Measurements from ENCODE around the gene SCYGR3.

The SCYGR3 gene
- 0 reads per million in 2 donors for total RNA-seq

- DNase-seq: no peak
Observed at GRCh38 chr2:227614740-227615139, at the start of gene SCYGR3. Gene SCYGR3 (minus strand): TSS chr2:227614840. CDS start chr2:227614840, 0 bp downstream.

- no peak for DNase-seq
Observed at GRCh38 chr2:227661827-227662226, 47.2 kb upstream of the SCYGR3 start.

GRCh38 chr2:227661025-227661649, 46.5 kb upstream of the SCYGR3 start:
- no peak for DNase-seq

- DNase-seq: no peak
Observed at GRCh38 chr2:227657199-227657845, 42.7 kb upstream of the SCYGR3 start.

- no peak for DNase-seq
Observed at GRCh38 chr2:227655454-227655853, 40.8 kb upstream of the SCYGR3 start.

GRCh38 chr2:227654426-227654825, 39.8 kb upstream of the SCYGR3 start:
- DNase-seq: no peak

- DNase-seq: no peak
Observed at GRCh38 chr2:227653419-227653818, 38.8 kb upstream of the SCYGR3 start.

- DNase-seq: no peak
Observed at GRCh38 chr2:227643990-227644551, 29.4 kb upstream of the SCYGR3 start.

- no peak for DNase-seq
Observed at GRCh38 chr2:227642656-227643055, 28.0 kb upstream of the SCYGR3 start.

- no peak for DNase-seq
Observed at GRCh38 chr2:227634201-227634600, 19.6 kb upstream of the SCYGR3 start.

- DNase-seq: no peak
Observed at GRCh38 chr2:227632827-227633226, 18.2 kb upstream of the SCYGR3 start.

GRCh38 chr2:227630322-227630721, 15.7 kb upstream of the SCYGR3 start:
- no peak for DNase-seq

GRCh38 chr2:227629435-227629834, 14.8 kb upstream of the SCYGR3 start:
- no peak for DNase-seq

- peak in 1 of 5 experiments; percentile 15 for DNase-seq
Observed at GRCh38 chr2:227627769-227628168, 13.1 kb upstream of the SCYGR3 start.

GRCh38 chr2:227626580-227627151, 12.0 kb upstream of the SCYGR3 start:
- no peak for DNase-seq

GRCh38 chr2:227625420-227625819, 10.8 kb upstream of the SCYGR3 start:
- DNase-seq: no peak

GRCh38 chr2:227623226-227623625, 8.6 kb upstream of the SCYGR3 start:
- DNase-seq: no peak

- no peak for DNase-seq
Observed at GRCh38 chr2:227617316-227618230, 2.9 kb upstream of the SCYGR3 start, which contains the start of gene SCYGR4. Gene SCYGR4 (plus strand): TSS chr2:227617498. CDS start chr2:227617498, 0 bp downstream.

- DNase-seq: no peak
Observed at GRCh38 chr2:227616631-227617030, 2.0 kb upstream of the SCYGR3 start.

GRCh38 chr2:227615906-227616305, 1.3 kb upstream of the SCYGR3 start:
- DNase-seq: no peak

GRCh38 chr2:227615181-227615580, 541 bp upstream of the SCYGR3 start:
- DNase-seq: no peak

GRCh38 chr2:227614246-227614645, 394 bp downstream of the SCYGR3 start:
- DNase-seq: no peak

- DNase-seq: no peak
Observed at GRCh38 chr2:227613272-227613660, 1.4 kb downstream of the SCYGR3 start.
